HS-27A (cell line): Measurements from ENCODE around the gene PPP1R12B.
"Not testable (repeated sequence)": the region's sequence is repeated elsewhere in the genome, so short reads cannot be mapped to it uniquely, and the experiment has no call there.

ENCODE experiments used
- DNase-seq: peaks from one replicate; pipeline ENCODE4 v3.0.0-alpha.2; 2012; ENCODE audit warnings: low read depth, missing footprints

The PPP1R12B gene

DNA sequence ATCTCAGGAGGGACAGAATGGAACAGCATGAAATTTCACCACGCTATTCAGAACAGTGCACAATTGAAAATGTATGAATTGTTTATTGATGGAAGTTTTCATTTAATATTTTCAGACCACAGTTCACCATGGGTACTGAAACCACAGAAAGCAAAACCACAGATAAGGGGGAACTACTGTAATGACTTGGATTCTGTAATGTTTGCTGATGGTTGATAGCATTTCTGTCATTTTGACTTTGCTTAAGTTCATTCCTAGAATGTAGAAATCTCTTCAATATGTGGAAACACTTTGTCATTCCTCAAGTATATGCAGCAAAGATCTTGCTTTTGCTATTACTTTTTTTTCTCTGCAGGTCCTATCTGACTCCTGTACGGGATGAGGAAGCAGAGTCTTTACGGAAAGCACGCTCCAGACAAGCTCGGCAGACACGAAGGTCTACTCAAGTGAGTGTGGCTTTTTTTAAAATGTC, 139.7 kb downstream of the PPP1R12B start:
- DNase-seq: not testable (repeated sequence)

DNA sequence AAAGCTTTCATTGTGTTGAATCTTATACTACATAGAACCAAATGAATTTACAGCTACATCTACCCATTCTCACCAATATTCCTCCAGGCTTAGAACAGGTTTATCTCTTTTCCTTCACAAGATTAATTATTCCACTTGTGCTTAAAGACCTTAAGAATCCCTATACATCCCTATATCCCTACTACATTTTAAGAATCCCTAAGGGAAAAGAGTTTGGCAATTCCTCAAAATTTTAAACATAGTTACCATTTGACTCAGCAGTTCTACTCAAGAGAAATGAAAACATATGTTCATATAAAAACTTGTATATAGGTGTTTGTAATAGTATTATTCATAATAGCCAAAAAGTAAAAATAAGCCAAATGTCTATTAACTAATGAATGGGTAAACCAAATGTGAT, 140.6 kb downstream of the PPP1R12B start:
- not testable (repeated sequence) for DNase-seq

DNA sequence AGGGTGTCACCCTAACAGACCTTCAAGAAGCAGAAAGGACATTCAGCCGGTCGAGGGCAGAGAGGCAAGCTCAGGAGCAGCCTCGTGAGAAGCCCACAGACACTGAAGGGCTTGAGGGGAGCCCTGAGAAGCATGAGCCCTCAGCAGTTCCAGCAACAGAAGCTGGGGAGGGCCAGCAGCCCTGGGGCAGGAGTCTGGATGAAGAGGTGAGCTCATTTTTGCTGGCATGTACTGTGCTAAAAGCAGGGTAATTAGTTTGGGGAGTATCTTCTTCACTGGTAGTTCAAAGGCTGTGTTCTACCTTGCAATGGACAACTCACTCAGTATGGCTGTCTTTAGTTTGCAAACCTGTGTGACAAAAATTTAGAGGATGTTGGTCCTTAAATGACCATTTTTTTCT, 144.6 kb downstream of the PPP1R12B start:
- not testable (repeated sequence) for DNase-seq

DNA sequence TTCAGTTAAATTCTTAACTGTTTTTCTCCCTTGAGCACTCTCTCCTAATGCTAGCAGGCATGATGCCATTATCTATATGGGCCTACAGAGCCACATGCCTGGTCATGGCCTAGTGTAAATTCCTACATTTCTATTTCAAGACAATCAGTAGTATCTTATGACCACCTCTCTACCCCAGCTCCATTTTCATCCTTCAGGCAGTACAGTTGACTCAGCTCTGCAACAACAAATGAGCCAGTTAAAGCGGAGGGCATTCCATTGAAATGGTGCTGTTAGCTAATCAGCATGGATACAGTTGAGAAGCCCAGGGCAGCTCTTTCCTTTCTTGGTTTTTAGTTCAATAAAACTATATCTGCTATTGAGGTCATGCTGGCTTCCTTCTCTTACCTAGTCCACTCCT, 150.0 kb downstream of the PPP1R12B start:
- no peak for DNase-seq

DNA sequence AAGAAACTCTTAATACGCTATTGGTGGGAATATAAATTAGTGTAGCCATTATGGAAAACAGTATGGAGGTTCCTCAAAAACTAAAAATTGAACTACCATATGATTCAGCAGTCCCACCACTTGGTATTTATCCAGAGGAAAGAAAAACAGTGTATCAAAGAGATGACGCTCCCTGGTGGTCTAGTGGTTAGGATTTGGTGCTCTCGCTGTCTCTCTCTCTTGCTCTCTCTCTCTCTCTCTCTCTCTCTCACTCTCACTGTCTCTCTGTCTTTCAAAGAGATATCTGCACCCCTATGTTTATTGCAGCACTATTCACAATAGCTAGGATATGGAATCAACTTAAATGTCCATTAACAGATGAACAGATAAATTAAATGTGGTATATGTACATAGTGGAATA, 151.5 kb downstream of the PPP1R12B start:
- not testable (repeated sequence) for DNase-seq

DNA sequence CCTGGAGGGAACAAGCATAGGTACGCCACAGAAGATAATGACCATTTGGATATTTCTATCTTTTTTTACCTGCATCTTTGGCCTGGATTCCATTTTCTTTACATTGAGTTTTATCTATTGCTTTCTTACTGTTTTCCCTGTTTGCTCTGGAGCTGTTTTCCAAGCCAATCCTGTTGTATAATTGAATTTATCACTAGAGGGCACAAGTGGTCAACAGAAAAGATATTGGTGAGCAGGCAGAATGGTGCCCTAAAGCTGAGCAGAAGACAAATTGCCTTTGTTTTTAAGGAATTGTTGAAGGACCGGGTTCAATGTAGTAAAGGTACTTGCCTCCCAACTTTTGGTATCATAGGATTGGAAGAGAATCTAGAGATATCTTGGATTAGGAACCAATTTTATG, 152.8 kb downstream of the PPP1R12B start:
- no peak for DNase-seq

DNA sequence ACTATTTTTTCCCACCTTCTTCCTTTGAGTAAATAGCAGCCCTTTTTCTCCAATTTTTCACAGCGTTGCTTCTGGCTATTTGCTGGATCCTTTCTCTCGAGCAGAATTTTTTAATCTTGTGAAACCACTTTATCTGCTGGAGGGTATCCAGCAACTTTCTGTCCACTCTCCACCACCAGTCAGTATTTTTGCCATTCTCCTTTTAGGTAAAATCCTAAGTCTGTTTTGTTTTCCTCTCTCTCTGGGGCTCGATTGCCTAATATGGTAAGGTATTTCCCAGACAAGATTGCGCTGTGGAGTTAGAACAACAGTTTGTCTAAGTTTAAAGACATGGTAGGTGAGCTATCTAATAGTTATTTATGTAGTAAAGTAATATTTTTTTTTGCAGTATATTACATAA, 156.9 kb downstream of the PPP1R12B start:
- peak; percentile 67 for DNase-seq

DNA sequence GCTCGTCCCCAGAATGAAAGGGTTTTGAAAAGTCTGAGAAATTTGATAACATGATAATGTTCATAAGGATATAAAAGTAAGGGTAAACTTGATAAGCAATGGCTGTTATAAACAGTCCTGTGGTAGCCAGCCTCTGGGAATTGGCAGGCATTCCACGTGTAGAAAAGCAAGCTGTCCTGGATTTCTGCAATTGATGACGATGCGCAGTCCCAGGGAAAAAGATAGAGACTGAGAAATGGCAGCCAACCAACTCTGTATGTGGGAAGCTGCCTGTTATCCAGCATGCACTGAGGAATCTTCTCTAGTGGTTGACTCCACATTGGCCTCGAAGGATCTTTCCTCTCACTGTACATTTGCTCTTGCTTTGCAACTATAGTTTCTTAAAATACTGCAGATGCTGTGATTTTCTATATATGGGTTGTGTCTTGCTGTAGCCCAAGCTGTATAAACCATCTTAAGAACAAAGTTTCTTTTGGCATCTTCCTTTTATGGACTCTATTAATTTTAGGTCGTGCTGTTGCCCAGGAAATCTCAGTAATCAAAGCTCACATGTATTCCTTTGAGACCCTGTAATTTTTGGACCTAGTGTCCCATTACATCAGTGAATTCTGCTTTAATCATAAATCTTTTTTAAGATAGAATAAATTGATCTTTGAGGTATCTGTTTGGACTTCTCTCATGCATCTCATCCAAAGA, 157.5 kb downstream of the PPP1R12B start:
- not testable (repeated sequence) for DNase-seq

DNA sequence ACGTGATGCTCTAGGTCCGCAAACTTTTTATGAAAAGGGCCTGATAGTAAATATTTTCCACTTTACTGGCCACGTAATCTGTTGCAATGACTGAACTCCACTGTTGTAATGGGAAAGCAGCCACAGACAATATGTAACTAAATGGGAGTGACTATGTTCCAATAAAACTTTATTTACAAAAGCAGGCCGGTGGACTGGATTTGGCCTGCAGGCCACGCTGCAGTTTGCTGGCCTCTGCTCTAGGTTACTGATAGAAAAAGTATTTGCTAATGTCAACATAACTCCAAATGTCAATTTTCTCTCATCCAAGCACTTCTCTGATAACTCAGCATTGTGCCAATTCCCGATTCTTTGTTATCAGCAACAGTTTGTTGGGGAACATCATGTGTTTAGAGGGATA, 160.4 kb downstream of the PPP1R12B start:
- not testable (repeated sequence) for DNase-seq

DNA sequence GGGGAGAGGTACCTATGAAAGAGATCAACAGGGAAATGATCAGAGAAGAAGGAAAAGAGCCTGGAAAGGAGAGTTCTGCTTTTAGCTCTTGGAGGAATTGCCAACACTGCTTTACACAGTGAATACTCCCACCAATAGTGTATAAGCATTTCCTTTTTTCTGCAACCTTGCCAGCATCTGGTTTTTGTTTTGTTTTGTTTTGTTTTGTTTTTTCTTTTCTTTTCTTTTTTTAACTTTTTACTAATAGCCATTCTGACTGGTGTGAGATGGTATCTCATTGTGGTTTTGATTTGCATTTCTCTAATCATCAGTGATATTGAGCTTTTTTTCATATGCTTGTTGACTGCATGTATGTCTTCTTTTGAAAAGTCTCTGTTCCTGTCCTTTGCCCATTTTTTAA, 165.4 kb downstream of the PPP1R12B start:
- DNase-seq: not testable (repeated sequence)

DNA sequence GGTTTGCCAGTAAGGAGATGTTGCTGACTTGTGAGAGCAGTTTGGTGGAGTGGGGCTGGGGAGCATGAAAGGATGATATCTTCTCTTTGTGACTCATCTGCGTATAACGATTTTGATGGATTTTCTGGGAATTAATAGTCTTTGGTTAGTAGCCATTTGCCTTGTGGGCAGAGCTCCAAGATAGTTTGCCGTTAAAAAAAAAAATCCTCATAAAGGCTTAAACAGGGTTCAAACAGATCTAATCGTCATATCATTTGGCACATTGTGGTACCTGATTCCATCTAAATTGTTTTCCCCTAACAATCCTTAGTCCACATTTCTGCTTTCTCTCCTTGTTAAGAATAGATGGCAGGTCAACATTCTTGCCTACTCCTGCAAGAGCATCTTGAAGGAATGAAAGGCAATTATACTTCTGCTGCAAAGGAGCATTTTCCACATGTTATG, 168.0 kb downstream of the PPP1R12B start:
- DNase-seq: no peak

DNA sequence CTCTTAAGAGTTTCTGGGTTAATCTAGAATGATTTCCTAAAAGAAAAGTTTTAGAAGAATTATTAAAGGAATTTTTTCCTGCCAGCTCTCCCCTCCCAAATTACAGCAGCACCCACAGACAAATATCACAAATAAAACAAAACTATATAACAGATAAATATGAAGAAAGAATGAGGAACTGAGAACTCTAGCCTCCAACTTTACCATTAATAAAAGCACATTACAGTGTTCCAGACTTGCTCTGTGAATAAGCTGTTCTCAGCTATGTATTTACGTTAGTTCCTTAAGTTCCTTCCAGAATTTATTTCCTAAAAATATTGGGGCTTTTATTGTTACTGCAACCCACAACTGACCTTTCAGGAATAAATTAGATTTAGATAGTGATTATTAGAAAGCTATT, 168.6 kb downstream of the PPP1R12B start:
- not testable (repeated sequence) for DNase-seq

DNA sequence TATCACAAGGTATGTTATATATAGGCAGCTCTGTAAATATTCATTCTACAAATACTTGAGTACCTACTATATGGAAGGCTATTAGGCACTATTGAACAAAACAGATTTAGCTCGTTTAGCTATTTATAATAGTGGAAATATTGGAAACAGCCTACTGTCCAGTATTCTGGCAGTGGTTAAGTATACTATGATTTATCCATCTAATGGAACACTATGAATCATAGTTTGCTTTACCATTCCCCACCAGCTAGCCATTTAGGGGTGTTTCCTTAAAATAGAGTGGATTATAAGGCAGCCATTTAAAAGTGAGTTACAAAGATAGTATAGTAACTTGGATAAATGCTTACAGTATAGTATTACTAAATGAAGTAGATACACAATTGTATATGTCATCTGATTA, 169.7 kb downstream of the PPP1R12B start:
- DNase-seq: not testable (repeated sequence)

DNA sequence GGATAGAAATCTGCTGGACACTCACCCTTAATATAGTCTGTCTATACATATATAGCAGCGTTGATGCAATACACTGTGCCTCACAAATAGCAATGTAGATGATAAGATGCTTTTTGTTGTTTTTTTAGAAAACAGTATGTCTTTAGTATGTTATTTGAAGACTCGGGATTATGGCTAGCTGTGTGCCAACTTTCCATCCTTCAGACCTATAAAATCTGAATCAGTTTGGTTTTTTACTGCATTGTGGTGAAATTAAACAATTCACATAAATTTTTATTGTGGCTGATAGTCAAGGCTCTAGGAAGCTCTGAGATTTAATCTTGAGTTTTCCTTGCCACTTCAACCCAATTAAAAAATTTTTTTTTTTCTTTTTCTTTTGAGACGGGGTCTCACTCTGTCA, 170.4 kb downstream of the PPP1R12B start:
- not testable (repeated sequence) for DNase-seq

DNA sequence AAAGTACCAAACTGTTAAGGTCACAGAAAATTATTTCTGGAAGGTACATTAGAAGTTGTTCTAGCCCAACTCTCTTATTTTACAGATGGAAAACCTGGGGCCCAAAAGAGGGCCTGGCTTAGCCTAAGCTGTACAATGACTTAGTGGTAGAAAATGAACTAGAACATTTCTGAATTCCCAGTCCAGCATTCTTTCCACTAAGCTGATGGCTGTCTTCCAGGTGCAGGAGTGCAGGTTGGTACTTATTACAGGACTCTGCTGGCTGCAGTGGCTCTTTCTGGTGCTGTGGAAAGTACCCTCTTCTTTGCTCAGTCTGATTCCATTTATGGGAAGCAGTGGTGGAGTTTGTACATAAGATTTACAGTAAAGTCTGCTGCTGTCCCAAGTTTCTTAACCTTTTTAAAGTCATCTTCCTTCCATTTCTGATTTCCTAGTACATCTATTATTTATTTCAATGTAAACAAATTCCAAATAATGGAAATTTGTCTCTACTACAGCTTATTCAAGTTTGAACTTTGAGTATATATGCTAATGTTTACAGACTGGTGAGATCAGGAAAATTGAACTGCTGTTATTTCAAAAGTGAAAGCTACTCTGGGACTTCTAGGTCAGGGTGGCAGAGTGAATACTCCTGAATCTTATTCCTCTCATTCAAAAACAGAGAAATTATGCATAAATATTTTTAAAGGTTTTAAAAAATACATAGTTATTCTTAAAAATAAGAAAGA, 171.8 kb downstream of the PPP1R12B start:
- DNase-seq: not testable (repeated sequence)

DNA sequence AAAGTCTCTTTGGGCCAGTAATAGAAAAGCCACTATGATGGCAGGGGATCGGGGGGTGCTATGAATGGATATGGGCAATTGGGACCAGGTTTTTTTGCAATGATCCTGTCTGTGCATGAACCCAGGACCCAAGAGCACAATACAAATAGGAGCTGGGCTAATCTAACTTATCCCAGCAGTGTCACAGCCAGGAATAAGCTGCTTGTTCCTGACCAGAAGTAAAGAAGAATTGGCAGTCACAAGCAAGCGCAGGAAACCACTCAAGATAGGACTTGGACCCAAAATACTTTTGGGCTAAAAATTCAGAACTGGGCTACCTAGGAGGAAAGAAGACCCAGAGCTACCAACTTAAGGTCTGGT, 172.3 kb downstream of the PPP1R12B start:
- DNase-seq: not testable (repeated sequence)

DNA sequence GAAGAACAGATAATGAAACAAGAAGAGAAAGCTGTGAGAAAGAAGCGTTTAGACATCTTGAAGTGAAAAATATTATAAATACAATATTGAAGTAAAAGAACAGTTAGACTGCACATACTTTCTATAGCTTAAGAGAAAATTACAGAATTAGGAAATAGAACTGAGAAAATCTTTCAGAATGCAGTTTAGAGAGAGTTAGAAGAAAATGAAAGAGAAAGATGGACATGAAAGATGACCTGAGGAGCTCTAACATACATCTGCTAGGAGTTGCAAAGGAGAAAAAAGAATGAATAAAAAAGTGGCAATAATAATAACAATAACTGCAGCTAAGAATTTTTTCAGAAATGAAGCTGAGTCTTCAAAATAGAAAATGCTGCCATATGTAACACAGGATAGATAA, 173.0 kb downstream of the PPP1R12B start:
- DNase-seq: not testable (repeated sequence)

DNA sequence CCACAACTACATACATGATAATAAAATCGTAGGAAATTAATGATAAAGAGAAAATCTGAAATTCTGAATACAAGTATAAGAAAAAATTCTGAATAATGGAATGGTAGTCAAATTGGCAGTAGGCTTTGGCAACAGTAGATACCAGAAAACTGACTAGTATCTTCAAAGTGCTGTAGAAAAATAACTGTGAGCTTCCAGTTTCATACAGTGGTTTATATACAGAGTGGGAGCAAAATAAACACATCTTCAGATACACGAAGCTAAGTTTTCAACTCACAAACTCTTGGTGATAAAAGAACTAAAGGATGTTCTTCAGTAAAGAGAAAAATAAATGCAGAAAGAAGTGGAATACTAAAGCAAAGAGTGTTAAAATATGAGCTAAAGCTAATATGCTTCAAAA, 173.4 kb downstream of the PPP1R12B start:
- DNase-seq: no peak

DNA sequence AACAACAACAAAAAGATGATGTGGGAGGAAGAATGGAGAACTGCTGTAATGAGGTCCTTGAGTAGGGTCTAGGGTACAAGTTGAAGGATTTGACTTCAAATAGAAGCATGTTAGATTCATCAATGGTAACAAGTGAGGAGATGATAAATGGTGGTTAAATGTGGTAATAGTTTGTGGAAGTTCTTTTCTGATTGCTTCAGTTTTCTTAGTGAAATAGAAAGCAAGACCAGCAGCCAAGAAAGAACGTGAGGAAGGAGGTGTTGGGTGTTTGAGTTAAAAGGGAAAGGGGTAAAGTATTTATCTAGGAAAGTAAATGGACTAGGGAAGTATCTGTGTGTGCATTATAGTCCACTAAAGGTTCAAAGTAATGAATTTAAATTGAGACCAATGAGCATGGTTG, 177.6 kb downstream of the PPP1R12B start:
- not testable (repeated sequence) for DNase-seq

DNA sequence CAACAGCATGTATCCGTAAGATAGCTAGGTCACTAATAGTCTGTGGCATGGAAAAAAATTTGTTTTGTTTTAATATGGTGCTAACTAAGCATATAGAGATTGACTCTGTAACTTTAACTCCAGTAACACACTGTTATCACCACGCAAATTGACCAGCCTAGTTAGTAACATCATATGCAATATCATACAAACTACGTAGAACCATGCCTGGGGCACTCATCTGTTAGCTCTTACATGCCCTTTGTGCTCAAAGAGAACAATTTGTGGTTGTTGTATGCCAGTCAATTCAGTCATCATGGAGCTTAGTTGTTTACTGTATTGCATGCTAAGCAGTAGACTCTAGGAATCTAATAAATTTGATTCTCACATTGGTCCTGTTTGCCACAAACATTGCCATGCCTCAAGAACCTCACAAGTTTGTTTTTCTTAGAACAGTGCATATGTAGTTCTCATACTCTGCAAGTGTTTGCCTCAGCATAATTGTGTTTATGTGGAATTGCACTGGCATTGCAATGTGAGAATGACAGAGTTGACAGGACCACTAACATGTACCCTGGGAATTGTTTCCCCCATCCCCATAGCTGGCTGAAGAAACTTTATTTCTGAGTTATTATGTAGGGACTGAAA, 179.7 kb downstream of the PPP1R12B start:
- DNase-seq: not testable (repeated sequence)

DNA sequence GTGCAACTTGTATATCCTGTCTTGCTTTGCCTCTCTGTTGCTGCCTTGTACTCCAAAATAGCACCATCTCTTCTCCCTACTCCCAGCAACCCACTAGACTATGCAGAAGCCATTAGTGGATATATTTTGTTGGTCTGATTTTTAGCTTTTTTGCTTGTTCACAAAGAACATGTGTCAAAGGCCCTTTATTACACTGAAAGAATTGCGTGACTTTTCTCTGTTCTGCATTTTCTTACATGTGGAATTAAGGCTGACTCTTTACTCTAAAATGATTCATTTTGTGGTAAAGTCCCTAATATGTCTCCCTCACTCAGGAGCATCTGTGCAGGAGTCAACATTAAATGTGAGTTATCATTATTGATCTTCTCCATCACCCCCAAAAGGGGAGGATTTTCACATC, 182.2 kb downstream of the PPP1R12B start:
- not testable (repeated sequence) for DNase-seq

DNA sequence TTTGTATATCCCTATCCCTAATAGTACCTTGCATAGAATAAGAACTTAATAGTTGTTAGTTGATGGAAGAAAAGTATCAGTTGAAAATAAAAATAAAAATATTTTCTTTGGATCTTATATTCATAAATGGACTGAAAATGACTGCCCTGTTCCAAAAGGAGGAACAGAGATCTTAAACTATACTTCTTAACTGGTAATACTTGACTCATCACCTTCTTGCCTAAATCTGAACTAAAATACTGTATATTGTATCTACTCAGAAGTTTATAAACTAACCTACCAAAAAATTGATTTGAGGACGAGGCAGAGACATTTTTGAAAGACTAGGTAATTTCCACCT, 182.9 kb downstream of the PPP1R12B start:
- DNase-seq: no peak
